Lower lobe of right lung (tissue), 2 donors: ENCODE data around the gene WDR1. TPM values are rescaled to one million over a fixed set of nuclear protein-coding genes. Genes with fewer than 3 reads are reported as not detected.

Experiments
- ATAC-seq, 2 donors: fragments of 200-7000 bp; cut with Tn5 transposase; one replicate each; pipeline ENCODE4 v1.9.1; 2020 to 2022; ENCODE audit warnings: mild to moderate bottlenecking in 2 of 2, moderate library complexity in 2 of 2
- DNase-seq: peaks from one replicate; pipeline ENCODE4 v3.0.0-alpha.2; 2020
- H3K27ac ChIP-seq: fragments of 200-600 bp; one replicate; pipeline ENCODE4 v1.8.0; 2022
- H3K27me3 ChIP-seq: fragments of 200-600 bp; one replicate; pipeline ENCODE4 v1.8.0; 2022; ENCODE audit warnings: low read depth
- H3K36me3 ChIP-seq: fragments of 200-600 bp; one replicate; pipeline ENCODE4 v1.8.0; 2022; ENCODE audit warnings: mild to moderate bottlenecking
- H3K4me1 ChIP-seq: fragments of 200-600 bp; one replicate; pipeline ENCODE4 v1.8.0; 2022
- H3K4me3 ChIP-seq: fragments of 200-600 bp; one replicate; pipeline ENCODE4 v1.8.0; 2022; ENCODE audit warnings: mild to moderate bottlenecking
- H3K9me3 ChIP-seq: fragments of 200-600 bp; one replicate; pipeline ENCODE4 v1.8.0; 2022
- CTCF ChIP-seq: fragments of 200-600 bp; IDR thresholded peaks from one replicate; pipeline ENCODE4 v1.8.0; 2022; ENCODE audit warnings: antibody characterized with exemption, mild to moderate bottlenecking
- intact Hi-C: fragments of 100-400 bp; cut with DNase I; formaldehyde crosslinking; loops from one replicate; pipeline ENCODE4 v1.11.0; 2022
- total RNA-seq: library from RNA; stranded (reverse); fragmentation: NEBNext Ultra II Directional; extraction: Animal tissue kit (Norgen Biotek cat#: 25700); gene quantifications from one replicate; pipeline ENCODE4 v1.2.1, GENCODE V29; 2021
- donor health status: DM: no; HTN: yes; CAD: no; lungs with severe emphysema.

WDR1 gene
- total RNA-seq, 1 donor from 2014 or later = 233 TPM

- ATAC-seq (no peak), DNase-seq (no peak)
- Histone ChIP-seq H3K27ac (no peak overlapping the region), H3K27me3 (no peaks in the 10 kb centered on the region), H3K4me1 (peaks cover 69% of the 10 kb centered on the region), H3K36me3 (peaks cover 57% of the 10 kb centered on the region), H3K9me3 (no peaks in the 10 kb centered on the region), H3K4me3 (peak overlapping the region; percentile 86)
- intact Hi-C loops = no loop called here
- TF ChIP-seq CTCF = no peak
Measured at GRCh38 chr4:10114607-10115006, 2.0 kb downstream of the WDR1 start.

GRCh38 chr4:10114147-10114546 is 2.5 kb downstream of the WDR1 start:
- no peak overlapping the region for H3K27ac ChIP-seq
- no peaks in the 10 kb centered on the region for H3K9me3 ChIP-seq
- no peak for TF ChIP-seq CTCF
- peaks cover 62% of the 10 kb centered on the region for H3K36me3 ChIP-seq
- intact Hi-C loops = no loop called here
- DNase-seq (no peak), ATAC-seq (no peak)
- H3K4me1 ChIP-seq = peaks cover 73% of the 10 kb centered on the region
- no peaks in the 10 kb centered on the region for H3K27me3 ChIP-seq
- H3K4me3 ChIP-seq = no peak overlapping the region

DNA sequence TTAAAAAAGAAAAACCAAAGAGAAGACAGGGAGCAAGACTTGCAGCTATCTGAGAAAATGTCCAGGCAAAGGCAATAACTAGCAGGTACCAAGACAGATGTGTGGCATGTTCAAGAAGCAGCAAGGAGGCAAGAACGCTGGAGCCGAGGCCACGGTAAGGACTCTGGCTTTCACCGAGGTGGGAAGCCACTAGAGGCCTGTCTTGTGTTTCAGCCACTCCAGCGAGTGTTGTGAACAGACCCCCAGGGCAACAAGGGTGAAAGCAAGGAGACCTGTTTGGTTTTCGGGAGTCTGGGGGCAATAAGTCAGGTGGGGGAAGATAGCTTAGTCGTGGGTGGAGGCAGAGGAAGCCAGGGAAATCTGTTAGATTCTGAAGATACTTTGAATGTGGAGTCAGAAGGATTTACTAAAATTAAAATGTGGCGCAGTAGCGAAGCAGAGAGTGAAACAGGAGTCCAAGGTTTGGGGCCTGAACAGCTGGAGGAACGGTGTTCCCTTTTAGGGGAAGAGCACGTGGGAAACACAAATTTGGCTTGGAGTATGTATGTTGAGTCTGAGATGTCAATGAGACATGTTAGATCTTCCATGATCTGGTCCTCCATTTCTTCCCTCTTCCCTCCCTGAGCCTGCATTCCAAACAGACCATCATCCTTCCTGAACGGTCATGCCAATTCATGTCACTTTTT is 3.1 kb downstream of the WDR1 start:
- Histone ChIP-seq H3K4me3 (no peak overlapping the region), H3K36me3 (peaks cover 67% of the 10 kb centered on the region), H3K27ac (no peak overlapping the region), H3K4me1 (peaks cover 76% of the 10 kb centered on the region), H3K27me3 (no peaks in the 10 kb centered on the region), H3K9me3 (no peaks in the 10 kb centered on the region)
- intact Hi-C loops = no loop called here
- DNase-seq = no peak
- ATAC-seq = no peak
- TF ChIP-seq CTCF = no peak

GRCh38 chr4:10112658-10113284 is 3.8 kb downstream of the WDR1 start:
- ATAC-seq = no peak
- H3K27me3 ChIP-seq = no peaks in the 10 kb centered on the region
- H3K9me3 ChIP-seq = no peaks in the 10 kb centered on the region
- no peak overlapping the region for H3K27ac ChIP-seq
- intact Hi-C loops = no loop called here
- no peak for TF ChIP-seq CTCF
- H3K4me3 ChIP-seq = no peak overlapping the region
- H3K36me3 ChIP-seq = peaks cover 75% of the 10 kb centered on the region
- peaks cover 76% of the 10 kb centered on the region for H3K4me1 ChIP-seq
- DNase-seq = no peak

GRCh38 chr4:10111067-10111801 is 5.4 kb downstream of the WDR1 start:
- H3K4me3 ChIP-seq = no peak overlapping the region

More at GRCh38 chr4:10111067-10111801, 5.4 kb downstream of the WDR1 start:
- no peak for DNase-seq
- H3K4me1 ChIP-seq = peaks cover 89% of the 10 kb centered on the region
- no peak for TF ChIP-seq CTCF
- intact Hi-C loops = no loop called here
- H3K9me3 ChIP-seq = no peaks in the 10 kb centered on the region
- peaks cover 76% of the 10 kb centered on the region for H3K36me3 ChIP-seq
- H3K27me3 ChIP-seq = no peaks in the 10 kb centered on the region
- H3K27ac ChIP-seq = no peak overlapping the region
- no peak for ATAC-seq
